Stimulated activated CD4-positive, alpha-beta T cell treated with anti-CD3 and anti-CD28 coated beads, Interleukin-2, amount 100 ng/mL, for 4 hours (primary cell): ENCODE data around the gene FOXC2.

Experiments used
- DNase-seq: peaks from one replicate; pipeline ENCODE4 v3.0.0-alpha.2; 2020; ENCODE audit warnings: low read depth

FOXC2 gene

GRCh38 chr16:86533076-86533475 is 33.6 kb upstream of the FOXC2 start:
- DNase-seq: no peak

DNA sequence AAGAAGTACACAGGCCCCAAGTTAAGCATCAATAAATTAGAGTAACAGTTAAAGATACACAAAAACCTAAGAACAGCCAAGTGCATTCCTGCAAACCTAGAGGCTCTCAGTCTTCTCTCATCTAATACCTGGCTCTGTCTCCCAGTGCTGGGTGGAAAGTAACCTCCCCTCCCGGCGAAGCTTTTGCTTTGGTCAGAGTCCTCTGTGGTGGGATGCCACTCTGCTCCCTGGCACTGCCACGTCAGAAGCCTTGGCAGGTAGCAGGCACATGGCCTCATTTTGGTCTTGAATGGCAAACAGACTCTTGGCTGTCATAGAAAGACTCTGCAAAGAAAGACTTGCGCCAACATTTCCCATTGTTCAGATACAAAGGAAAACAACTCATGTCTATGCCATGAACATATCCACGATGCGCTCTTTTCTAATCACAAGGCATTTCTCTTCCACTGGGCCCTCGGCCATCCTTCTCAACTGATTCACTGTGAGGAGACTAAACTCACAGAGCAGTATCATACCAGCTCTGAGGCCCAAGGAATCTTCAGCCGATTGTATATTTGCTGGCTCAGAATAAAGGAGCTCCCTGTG is 32.8 kb upstream of the FOXC2 start:
- DNase-seq: no peak

DNA sequence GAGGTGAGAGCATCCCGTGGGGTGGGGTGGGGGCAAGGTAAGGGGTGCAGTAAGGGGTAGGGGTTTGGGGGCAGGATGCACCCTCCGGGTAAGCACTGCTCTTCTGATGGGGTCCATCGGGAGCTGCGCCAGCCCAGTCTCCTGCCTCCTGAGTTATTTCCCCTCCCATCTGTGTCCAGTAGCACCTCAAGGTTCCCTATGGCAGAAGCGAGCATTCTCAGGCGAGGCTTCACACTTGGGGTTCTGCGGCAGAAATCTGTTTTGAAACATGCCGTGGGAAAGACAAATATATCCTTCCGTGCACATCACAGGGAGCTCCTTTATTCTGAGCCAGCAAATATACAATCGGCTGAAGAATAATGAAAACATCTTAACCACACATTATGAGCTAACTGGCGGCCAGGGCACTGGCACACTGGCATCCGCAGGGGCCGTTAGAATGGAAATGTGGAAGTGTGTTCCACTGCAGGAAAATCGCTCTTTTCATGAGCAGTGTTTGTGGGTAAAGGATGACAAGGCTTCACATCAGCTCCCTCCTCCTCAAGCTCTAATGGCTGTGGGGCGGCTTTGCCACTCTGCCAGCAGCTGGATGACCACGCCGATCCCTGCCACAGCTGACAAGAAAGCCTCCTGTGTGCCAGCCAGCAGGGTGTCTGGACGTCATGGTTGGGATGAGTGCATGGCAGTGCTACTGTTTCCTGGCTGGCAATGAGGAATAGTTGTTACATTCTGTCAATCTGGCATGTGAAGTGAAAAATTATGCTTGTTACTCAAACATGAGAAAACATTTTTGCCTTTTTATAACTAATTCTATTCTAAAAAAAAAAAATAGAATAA is 31.6 kb upstream of the FOXC2 start:
- DNase-seq: no peak

- DNase-seq: no peak
Measured at GRCh38 chr16:86536621-86537020, 30.0 kb upstream of the FOXC2 start.

DNA sequence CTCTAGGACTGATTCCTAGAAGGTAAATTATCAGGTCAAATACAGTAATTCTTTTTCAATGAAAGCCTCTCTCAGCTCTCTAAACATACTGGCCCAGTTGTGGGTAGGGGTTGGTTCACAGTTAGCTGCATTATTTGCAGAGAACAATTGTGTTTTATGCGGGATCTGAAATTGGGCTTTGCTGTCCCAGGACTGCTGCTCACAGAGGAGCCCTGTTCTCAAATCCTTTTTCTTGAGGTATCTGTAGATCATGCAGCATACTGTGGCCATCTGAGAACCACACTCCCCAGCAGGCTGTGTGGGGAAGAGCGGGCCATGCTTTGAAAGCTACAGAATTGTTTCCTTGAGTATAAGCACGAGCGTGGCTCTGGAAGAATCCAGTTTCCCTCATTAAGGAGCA is 29.1 kb upstream of the FOXC2 start:
- no peak for DNase-seq

GRCh38 chr16:86538196-86538780 is 28.3 kb upstream of the FOXC2 start:
- DNase-seq: no peak

- DNase-seq: no peak
Measured at GRCh38 chr16:86540894-86541293, 25.7 kb upstream of the FOXC2 start.

GRCh38 chr16:86541560-86541959 is 25.1 kb upstream of the FOXC2 start:
- no peak for DNase-seq

DNA sequence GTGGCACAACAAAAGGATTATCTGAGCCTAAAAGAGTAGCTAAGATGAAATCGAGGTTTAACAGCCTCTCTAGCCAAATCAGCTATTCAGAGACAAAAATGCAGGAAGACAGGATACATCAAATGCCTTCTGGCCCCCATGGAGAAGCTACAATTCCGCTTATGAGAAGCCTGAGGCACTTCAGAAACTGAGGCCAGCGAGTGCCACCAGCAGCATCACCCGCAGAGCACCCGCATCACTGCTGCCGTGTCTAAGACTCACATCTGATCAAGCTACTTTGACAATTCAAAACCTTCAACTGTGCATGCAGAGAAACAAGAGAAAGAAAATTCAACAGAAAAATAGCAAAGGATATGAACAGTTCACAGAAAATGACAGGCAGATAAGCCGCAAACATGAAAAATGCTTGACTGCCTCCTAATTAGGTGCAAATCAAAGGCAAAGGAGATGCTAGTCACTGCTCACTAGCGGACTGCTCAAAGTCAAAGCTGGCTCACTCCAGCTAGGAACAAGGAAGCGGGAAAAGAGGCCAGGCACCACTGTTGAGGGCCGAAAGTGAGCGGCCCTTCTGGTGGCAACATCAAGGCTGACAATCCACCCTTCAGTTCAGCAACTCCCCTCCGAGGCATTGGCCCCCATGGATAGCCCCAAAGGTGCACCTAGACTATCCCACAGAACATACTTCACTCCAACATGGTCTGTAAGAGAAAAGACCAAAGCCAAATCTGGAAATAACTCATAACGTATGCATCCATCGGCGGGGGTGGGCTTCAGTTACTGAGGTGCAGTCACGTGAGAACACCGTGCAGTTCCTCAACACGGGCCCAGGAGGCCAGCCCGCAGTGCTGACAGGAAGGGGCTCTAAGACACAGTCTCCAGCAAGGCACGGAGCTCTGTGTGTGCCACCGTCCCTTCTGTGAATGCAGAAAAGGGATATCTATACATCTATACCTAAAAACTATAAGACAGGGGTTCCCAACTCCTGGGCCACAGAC is 23.6 kb upstream of the FOXC2 start:
- DNase-seq: no peak

DNA sequence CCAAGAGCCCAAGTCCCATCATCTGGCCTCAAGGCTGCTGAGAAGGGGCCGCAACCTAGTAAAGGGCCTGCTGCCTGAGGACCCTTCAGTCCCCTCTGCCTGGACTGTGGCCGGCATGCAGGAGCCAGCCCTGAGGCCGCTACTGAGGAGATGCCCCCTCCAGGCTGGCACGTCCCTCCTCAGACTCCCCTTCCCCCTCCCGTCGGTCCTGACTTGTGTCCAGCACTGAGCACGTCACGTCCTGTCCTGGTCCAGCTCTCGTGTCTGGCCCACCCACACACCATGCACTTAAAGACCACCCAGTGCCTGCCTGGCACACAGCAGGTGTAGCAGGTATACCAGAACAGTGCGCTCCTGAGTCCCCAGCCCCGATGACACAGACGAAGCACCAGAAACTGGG is 21.1 kb upstream of the FOXC2 start:
- no peak for DNase-seq

- DNase-seq: no peak
Measured at GRCh38 chr16:86545954-86546637, 20.5 kb upstream of the FOXC2 start.

DNA sequence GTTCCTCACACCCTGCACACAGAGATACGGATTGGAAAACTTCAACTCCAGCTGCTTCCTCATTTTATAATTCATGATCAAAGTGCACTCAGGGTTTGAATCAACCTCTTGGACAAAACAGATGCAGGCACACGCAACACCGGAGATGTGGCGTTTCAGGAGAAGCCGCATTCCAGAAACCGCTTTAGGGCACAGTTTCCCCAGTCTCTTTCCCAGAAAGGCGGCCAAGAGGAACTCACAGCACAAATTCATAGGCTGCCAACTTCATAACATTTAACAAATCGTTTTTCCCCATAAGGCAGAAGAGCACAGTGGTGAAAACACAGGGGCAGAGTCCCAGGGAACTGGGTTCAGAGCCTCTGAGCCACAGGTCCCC is 20.0 kb upstream of the FOXC2 start:
- no peak for DNase-seq

DNA sequence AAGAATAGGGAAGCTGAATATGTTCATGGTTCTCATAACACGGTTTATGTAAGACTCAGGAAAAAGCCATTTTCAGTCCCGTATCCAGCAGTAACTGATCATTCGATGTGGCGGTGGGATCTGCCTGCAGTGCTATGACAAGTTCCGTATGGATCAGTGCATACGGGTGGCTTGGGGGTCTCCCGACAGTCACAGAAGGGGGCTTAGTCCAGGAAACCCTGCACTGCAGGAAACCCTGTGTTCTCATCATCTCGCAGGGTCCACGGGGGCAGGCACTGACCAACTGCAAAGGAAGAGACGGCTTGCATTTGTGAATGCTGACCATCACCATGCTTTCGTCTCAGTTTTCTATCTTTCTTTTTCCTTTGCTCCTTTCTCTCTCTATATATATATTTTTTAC is 19.3 kb upstream of the FOXC2 start:
- DNase-seq: no peak

DNA sequence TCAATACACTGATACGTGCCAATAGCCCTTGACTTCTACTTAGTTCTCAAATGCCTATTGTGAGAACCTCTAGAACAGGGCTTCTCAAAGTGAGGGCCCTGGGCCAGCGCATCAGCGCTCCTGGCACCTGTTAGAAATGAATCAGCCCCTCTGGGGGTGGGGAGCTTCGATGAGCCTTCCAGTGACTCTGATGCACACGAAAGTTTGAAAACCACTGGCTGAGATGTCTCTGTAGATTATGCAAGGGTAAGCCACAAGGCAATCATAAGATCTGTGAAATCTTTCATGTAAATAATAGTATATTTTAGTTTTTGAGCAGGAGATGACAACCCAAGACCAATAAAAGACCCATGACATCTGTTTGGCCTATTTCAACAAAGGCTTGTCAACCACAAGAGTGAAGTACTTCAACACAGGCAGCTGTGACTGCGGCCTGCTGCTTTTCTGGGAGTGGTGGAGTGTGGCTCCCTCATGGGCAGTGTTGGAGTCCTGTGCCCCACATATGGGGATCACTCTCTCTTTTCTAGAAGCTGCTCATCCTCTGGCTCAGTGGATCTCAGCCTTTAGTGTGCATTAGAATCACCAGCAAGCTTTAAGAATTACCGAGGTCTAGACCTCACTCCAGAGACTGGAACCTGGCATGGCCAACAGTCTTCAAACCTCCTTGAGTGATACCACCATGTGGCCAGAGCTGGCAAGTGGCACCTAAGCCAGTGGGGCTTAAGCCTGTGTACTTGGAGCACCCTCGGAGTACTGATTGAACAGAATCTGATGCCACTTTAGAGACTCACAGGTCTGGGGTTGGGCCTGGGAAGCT is 17.3 kb upstream of the FOXC2 start:
- DNase-seq: no peak

DNA sequence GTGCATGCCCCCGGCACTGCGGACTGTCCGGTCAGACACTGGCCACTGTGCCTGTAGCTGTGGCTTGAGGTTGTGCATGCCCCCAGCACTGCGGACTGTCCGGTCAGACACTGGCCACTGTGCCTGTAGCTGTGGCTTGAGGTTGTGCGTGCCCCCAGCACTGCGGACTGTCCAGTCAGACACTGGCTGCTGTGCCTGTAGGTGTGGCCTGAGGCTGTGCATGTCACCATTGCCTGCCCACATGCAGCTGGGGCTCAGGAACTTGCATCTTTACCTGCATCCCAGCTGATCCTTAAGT is 16.8 kb upstream of the FOXC2 start:
- DNase-seq: no peak

DNA sequence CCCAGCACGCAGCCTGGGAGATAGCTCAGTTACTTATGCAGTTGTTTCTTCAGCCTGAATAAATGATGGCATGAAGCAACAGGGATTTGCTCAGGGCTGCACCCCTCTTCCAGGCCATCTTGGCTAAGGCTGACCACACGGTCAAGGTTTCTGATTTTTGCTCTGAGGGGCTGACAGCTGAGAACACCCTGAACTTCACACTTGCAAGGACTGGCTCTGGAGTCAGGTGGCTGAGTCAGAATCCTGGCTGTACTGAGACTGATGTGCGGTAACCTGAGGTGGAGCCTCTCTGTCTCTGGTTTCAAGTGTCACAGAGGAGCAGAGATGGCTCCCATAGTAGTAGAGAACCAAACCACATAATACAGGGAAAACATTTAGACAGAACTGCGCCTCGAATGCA is 16.3 kb upstream of the FOXC2 start:
- no peak for DNase-seq

DNA sequence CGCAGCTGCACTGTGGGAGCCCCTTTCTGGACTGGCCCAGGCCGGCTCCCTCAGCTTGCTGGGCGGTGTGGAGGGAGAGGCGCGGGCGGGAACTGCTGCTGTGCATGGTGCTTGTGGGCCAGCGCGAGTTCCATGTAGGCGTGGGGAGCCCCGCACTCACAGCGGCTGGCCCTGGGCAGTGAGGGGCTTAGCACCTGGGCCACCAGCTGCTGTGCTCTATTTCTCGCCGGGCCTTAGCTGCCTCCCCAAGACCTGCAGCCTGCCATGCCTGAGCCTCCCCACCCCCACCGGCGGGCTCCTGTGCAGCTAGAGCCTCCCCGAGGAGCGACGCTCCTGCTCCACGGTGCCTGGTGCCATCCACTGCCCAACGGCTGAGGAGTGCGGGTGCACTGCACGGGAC is 13.3 kb upstream of the FOXC2 start:
- no peak for DNase-seq

DNA sequence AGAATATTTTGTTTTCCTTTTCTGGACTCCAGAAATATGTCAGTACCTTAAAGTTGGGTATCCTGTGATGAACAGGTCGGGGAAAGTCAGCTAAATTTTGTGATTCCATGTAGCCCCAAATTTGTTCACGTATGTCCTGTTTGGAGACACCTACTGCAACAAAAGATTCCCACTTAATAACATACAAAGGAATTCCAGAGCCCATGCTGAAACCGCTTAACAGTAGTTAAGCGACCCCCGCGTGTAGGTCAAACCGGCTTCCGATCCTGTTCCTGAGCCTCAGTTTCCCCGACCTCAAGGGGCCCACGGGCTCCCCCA is 12.1 kb upstream of the FOXC2 start:
- no peak for DNase-seq

- peak; percentile 94 for DNase-seq
Measured at GRCh38 chr16:86554917-86555703, 11.5 kb upstream of the FOXC2 start, which contains the start of gene MTHFSD. Gene MTHFSD, minus strand, starts transcription at chr16:86555235. Its CDS starts 51 bp downstream, at chr16:86555184.

DNA sequence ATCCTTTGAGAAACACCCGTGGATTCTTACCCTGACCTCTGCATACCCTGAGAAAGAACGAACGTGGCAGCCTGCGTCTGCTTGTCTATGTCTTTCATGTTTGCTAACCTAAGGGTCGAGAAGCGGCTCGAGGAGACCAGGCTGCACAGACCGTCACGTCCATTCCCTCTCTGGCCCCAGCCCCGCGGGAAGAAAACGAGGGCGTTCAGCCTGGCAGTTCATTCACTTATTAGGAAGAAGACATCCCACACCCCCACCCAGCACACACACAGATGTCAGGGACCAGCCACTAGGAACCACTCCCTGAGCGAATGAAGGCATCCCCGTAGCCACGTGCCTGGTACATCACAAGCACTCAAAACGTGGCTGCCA is 10.9 kb upstream of the FOXC2 start:
- no peak for DNase-seq
